Glomerular visceral epithelial cell (primary cell): ENCODE measurements around the gene MYO16.
A peak's percentile ranks its signal among the peaks of the same experiment; 100 is the strongest.
"Not testable (repeated sequence)": the region's sequence is repeated elsewhere in the genome, so short reads cannot be mapped to it uniquely, and the experiment has no call there.

ENCODE experiments used
- DNase-seq: peaks from one replicate; pipeline ENCODE4 v3.0.0-alpha.2; 2016; ENCODE audit errors: extremely low spot score

Gene MYO16

DNA sequence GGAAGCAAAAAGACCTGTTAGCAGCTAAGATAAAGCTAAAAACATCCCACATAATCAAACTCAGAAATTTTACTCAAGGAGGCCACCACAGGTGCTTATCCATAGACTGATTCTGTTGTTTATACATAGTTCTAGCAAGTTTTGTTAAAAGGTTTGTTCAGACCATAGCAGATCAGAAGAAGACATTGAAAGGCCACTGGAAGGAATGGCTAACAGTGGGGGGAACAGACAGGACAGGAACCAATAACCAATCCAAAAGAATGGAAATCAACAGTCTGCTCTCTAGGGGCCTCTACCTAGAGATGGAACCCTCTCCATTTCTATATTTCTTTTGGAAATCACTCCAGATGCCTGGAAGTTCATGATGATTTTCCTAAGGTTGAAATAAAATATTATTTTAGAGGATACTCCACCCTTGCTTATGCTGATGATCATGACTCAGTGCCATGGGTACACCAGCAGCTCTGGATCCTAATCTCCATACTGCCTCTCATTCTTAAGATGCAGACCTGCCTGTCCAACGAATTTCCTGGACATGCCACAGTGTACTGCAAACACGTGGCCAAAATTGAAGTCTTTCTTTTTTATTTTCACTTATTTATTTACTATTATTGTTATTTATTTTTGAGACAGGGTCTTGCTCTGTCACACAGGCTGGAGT, 260.0 kb downstream of the MYO16 start:
- no peak for DNase-seq

DNA sequence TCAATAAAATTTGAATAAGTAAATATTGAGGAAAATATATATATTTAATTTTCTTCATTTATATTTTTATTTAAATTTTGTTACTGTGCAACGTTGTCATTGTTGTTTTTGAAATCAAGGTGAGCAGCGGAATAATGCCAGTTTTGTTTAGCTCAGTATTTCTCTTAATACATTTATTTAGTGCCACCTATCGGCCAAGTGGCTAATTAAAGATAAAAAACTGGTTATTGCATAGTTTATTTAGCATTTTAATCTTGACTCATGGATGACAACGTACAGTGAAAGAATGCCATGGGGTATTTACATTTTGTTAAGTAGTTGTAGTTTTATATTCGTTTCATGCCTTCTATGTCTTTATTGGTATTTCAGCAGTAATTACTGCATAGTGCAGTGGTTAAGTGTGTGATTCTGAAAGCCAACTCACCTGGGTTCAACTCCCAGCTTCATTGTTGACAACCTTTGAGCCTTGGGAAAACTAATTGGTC, 265.9 kb downstream of the MYO16 start:
- DNase-seq, result peak; percentile 31

DNA sequence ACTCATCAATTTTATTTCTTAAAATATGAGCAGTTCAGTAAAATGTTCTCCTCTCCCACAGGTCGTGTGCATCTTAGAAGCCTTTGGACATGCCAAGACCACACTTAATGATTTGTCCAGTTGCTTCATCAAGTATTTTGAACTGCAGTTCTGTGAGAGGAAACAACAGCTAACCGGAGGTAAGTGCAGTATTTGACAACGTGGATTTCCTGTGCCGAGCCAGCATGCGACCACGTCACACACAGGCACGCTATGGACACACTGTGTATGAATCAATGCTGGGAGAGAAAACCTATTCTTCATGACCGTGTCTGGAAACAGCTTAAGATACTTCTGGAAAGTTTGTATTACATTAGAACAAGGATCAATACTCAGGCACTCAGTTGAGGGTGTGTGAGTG, 268.5 kb downstream of the MYO16 start:
- no peak for DNase-seq

DNA sequence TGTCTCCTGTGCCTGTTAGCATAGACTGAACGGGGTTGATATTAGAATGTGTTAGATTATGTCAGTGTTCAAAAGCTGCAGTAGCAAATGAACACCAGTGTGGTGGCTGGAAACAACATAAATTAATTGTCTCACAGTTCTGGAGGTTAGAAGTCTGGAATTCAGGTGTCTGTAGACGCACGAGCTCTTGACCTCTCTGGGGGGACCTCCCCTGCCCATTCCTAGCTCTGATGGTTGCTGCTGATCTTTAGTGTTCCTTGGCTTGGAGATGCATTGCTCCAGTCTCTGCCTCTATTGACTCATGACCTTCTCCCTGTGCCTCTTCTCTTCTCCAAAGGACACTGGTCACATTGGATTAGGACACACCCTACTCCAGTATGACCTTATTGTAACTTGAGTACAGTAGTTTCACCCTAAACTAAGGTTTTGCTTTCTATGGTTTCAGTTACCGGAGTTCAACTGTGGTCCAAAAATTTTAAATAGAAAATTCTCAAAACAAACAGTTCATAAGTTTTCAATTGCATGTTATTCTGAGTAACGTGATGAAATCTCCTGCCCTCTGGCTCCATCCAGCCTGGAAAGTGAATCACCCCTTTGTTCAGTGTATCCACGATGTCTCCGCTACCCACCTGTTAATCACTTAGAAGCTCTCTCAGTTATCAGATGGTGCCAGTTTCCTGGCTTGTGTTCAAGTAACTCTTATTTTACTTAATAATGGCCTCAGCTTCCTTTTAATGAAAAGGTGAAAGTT, 273.2 kb downstream of the MYO16 start:
- no peak for DNase-seq

DNA sequence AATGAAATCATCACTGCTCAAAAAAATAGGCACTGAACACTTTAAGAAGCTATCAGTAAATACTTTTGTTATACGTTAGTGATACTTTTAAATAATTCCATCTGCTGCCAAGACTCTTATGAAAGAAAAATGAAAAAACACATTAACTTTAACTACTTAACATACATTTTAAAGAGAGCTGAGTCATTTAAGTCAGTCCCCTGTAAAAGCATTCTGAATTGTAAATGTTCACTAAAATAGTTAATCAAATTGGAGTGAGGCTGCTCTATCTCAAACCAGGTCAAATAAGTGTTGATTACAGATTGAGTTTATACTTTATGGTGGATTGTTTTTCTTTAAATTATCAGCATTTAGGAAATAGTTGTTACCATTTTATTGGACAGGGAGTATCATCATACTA, 274.2 kb downstream of the MYO16 start:
- no peak for DNase-seq

DNA sequence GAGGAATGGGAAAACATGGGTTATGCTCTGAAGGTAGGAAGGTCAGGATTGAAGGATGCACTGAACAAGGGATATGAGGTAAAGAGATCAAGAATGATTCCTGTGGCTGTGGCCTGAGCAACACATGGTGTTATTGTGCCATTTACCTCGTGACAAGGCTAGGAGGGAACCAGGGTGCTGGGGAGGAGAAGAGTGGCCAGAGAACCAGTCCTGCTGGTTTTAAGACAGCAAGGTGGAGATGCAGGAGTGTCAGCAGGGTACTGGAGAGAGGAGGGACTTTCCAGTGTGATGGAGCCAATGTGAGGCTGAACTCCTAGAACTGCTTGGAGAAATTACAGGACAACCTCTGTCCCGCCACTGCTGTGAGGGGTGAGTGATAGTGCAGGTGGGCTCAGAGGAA, 282.4 kb downstream of the MYO16 start:
- DNase-seq, result no peak

DNA sequence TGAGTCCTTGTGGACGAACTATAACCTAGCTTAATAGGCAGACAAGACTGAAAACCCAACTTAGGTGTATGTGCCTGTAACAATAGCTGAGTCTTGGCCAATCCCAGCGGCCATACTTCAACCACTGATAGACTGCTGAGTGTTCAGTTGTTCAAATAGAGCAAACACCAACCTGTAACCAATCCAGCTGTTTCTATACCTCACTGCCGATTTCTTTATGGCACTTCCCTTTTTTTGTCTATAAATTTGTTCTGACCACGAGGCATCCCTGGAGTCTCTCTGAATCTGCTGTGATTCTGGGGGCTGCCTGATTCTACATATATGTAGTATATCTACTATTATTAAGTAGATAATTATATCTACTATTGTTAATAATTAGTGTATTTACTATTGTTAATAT, 284.3 kb downstream of the MYO16 start:
- not testable (repeated sequence) for DNase-seq

DNA sequence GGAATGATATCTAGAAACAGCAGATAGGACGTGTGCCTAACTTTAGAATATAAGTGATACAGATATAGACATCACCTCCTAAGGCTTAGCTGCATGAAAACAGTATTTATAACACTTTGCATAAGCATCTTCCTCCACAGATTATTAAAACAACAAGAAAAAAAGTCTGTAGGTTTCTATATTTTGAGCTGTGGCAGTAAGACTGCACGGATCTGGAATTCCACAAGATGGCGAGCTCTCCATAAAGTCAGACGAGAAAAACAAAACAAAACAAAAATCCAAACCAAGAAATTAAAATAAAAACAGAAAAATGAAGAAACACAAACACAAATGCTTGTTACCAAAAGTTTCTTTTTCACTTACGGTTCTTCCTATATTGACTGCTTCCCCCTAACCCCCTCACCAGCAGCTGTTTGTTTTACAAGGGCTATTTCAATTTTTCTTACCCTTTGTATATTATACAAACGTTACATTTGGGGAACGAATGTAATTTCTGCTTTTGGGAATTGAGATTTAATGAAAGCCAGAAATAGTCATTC, 285.8 kb downstream of the MYO16 start:
- peak; percentile 34 for DNase-seq

DNA sequence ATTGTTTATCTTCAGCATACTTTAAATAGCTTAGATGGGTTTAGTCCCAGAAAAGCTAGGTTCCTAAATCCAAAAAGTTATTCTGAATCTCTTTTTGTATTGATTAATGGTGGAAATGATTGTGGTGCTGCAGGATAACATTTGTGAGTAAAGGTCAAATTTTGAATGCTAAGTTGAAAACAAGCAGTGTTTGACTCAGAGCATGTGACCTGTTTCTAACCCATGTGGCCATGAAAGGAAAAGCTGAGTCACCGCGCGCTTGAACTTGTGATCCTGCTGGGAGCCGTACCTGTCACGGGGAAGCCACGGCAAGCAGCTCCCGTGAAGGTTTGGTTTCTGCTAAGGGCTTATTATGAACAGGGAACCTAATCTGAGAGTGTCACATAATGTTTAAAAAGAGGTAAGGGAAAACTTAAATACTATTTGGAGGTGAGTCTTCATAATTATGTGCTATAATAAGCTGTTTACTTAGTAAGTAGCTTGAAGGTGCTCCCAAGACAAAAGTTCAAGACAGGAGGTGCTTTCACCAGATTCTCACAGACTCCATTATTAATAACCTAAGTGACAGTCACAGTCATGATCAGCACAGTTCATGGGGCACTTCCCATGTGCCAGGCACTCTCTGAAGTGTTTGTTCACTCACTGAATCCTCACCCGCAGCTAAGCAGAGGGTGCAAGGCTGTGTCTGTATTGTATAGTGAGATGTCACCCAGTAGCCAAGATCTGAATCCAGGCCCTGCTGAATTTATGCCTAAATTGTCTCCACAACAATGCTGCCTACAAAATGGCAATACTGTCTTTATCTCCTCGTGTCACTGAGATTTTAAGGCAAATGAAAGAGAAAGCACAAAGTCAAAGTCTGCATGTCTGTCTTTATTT, 286.5 kb downstream of the MYO16 start:
- DNase-seq, result peak; percentile 79

DNA sequence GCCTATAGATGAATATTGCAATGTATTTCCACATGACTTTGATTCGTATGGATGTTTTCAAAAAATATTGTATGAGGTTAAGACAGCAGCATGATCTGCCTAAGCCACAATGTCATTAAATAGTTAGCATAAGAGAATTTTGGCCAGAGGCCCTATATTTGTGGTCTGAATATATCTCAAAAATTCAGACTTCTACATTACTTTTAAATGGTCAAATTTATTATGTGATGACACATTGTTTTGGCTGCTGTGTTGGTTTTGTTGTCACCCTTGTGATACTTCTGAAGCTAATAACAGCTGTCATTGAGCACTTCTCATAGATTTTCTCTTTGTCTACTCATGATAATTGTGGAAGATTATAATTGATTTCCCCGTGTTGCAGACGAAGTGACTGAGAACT, 288.2 kb downstream of the MYO16 start:
- DNase-seq, result peak; percentile 24

DNA sequence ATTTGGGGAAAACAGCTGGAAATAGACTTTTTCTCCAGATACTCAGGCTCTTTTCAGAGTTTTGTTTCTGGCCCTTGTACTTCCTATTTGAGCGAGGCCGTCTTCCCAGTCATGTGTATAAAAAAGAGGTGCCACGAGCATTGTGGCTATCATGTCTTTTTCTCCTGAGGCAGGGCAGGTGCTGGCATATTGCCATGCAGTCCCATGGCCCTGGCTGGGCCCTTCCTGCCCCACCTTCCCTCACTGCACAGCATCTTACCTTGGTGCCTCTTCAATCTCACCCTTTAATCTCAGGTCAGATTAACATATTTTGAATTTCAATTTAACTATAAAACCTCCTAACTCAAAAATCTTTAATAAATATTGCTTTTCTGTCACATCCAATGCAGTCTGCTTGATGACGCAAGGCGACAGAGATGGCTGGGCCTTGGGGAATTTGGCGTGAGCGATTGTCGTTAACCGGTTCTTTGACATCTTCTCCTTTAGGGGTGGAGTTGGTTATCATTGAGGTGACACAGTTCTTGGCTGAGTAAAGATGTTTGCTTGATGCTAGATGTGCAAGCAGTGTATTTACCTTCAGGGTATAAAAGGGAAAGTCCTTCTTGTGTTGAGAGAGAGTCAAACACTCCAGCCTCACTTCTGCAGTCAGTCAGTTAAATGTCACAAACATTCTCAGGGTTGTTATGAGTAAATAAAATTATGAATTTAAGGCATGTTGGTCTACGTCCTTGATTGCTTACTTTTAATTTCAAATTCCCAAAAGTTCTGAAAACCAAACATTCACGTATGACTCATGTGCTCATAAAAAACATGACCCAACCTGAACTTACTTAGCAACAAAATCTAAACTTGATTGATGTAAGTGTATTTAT, 289.9 kb downstream of the MYO16 start:
- no peak for DNase-seq

DNA sequence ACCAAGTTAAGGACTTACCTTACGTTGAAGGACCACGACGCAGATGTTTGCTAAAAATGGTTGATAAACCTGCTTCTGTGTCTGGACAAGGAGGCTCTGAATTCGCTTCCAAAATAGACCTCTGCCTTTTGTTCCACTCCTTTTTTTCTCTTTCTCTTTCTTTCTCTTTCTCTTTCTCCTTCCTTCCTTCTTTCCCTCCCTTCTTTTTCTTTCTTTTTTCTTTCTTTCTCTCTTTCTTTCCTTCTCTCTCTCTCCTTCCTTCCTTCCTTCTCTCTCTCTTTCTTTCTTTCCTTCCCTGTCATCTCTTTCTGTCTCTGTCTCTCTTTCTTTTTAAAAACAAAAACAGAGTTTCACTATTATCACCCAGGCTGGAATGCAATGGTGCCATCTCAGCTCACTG, 290.7 kb downstream of the MYO16 start:
- DNase-seq, result no peak

DNA sequence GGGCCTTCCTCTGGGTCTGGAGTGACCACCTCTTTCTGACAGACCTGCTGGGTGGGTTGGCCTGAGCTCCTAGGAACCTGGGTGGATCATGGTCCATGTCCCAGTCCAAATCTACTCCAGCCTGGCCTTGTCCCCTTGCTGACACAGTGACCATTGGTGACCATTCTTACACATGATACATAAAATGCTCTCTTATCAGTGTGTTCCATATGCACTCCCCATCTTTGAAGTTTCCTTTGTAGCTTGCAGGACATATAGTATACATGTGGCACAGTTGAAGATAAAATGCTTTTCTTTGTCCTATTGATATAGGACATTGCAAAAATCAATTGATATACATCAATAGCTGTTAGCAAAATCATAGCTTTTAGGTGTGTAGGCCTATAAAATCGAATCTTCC, 291.8 kb downstream of the MYO16 start:
- no peak for DNase-seq

DNA sequence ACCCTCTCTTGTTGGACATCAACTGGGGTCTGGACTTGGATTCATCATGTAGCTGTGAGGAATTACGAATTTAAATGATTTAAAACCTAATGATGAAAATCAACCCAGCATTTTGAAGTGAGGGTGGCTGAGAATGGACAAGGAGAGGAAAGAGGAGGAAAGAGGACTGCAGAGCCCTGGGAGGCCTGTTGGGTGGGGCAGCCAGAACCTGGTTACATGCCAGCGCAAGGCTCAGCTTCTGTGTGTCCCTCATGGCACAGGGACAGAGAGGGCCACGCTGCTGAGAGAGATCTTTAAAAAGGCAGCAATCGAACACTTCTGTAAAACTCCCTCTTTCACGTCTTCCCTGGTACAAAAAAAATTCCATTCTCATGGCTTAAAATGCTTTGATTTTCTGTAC, 292.7 kb downstream of the MYO16 start:
- DNase-seq, result no peak

DNA sequence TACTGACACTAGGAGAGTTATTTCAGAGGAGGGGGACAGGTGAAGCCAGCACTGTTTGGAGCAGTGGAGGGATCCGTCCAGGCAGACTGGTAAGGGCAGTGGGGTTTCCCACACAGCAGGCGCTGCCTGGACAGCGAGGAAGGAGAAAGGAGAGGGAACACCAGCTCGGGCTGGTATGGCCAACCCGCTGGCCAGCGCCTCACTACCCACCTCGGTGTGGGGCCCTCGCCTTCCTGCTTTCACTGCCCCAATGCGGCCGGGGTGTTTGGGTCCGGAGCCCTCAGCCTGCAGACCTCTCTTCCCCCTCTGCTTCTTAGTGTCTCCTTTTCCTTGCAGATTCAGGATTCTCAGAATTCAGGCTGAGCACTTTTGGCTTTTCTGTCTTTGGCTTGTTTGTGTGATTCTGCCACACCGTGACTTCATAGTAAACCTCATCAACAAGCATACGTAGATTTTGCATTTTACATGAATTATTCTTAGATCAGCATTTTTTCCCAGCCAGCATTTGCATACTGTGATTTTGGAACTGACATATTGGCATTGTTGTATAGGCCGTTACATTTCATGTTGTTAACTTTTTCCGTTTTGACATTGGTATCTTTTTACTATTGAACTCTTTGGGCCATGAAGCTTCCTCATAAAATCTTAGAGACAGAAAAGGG, 294.1 kb downstream of the MYO16 start:
- DNase-seq, result no peak

DNA sequence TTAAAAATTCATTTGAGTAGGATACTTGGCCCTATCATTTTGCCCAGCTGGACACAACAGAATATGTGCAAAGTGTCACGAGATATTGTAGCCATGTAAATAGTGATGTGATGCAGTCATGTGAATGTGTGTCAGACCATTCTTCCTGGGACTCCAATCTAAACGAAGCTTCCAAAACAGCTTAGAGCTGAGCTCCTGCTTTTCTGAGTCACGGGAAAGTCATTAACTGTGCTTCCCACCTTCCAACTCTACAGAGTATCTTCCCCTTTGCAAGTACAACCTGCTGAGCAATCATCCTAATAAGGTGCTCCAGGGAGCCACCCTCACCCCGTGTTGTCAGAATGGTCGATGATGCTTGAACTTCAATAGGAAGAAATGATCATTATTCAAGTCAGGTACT, 294.7 kb downstream of the MYO16 start:
- DNase-seq, result no peak

DNA sequence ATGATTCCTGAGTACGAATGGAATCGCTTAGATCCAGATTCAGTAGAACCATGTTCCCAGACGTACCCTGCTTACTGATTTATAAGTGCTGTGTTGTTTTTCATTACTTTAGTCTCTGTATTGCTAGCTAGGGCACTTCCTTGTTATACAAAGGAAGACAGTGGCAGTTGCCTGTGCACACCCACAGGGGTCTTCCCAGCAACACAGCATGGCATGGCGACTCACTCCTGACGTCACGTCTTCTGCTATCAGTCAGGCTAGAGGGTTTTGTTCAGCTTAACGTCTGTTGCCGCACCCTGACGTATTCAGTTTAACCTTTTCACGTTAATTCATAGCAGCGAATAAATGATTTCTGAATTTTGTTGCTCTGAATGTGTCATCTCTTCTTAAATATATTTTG, 295.1 kb downstream of the MYO16 start:
- DNase-seq, result no peak

DNA sequence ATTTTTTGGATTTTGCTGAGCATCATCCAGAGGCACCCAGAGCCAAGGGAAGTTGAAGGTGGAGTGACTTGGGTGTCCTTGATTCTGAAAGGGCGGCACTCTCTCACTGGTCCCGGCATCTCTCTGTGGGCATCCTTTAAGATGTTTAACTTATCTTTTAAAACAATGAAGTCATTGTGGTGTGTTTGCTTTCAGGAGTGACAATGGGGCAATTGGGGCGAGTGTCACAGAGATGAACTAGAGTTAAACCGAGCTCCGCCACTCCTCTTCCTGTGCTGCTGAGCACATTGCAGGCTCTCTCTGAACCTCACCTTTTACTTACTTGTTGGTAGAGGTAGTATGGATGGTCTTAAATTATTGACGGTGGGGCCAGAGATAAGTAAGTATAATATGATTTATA, 295.7 kb downstream of the MYO16 start:
- no peak for DNase-seq

DNA sequence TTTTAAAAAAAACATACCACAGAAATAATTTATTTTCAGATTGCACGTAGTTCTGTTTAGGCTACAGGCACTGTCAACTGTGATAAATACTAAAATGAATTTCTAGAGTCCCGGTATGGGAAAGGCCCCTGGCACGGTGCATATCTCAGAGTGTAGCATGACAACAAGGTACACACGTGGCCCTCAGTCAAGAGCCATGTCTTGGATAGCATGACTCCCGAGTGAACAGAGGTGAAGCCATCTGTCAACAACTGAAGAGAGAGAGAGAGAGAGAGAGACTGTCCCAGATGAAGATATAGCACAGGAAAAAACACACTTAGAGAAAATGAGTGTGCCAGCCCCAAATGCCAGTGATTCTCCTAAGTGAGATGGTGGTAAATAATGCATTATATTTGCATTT, 297.5 kb downstream of the MYO16 start:
- no peak for DNase-seq

DNA sequence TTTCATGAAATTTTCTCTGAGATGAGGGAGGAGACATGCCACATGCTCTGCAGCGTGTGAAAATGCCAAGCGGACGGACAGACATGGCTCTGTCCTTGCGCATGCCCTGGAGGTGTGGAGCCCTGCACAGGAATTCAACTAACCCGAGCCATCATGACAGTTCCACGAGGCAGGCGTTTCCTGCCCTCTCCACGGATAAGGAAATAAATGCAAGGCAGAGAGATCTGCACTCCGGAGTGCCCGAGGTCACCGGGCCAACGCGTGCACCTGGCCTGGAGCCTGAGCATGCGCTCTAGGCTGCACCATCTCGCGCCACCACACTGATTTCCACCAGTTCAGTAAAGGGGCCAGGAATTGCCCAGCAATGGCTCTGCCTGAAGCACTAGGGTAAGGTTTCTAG, 298.2 kb downstream of the MYO16 start:
- DNase-seq, result no peak
